ENCODE data around the gene IL15RA. TPM values are rescaled to one million over a fixed set of nuclear protein-coding genes. Genes with fewer than 3 reads are reported as not detected.

Gene IL15RA
- total RNA-seq, 1 experiment from 2014 or later, result 15.3 TPM

Other genes with a start within 250 kb of the IL15RA start
- 442 and 528 TPM in 2 replicates for gene GDI2, start 164.1 kb downstream of the IL15RA start, total RNA-seq (2014; rRNA removed; shearing (Covaris generic); ENCODE audit: low replicate concordance)
- 7.4 and 12.2 TPM in 2 replicates for gene ANKRD16, start 87.7 kb downstream of the IL15RA start, total RNA-seq (2014; rRNA removed; shearing (Covaris generic); ENCODE audit: low replicate concordance)
- 54.3 and 98.6 TPM in 2 replicates for gene FBH1, start 87.3 kb downstream of the IL15RA start, total RNA-seq (2014; rRNA removed; shearing (Covaris generic); ENCODE audit: low replicate concordance)
- gene IL2RA, start 84.8 kb upstream of the IL15RA start, total RNA-seq (2014; rRNA removed; shearing (Covaris generic); ENCODE audit: low replicate concordance), result not detected in 2 replicates
- gene RBM17, start 111.5 kb upstream of the IL15RA start, total RNA-seq (2014; rRNA removed; shearing (Covaris generic); ENCODE audit: low replicate concordance), result 27.2 and 99.9 TPM in 2 replicates
- gene PFKFB3, start 225.4 kb upstream of the IL15RA start, total RNA-seq (2014; rRNA removed; shearing (Covaris generic); ENCODE audit: low replicate concordance), result 3.4 and 7.8 TPM in 2 replicates

Measured in MG63 (cell line).